ENCODE data around the gene VTI1A.

VTI1A gene

GRCh38 chr10:112548535-112549276, 101.7 kb downstream of the VTI1A start:
- no peak for DNase-seq

GRCh38 chr10:112552593-112553110, 105.6 kb downstream of the VTI1A start:
- DNase-seq = no peak

GRCh38 chr10:112553315-112553714, 106.3 kb downstream of the VTI1A start:
- no peak for DNase-seq

DNA sequence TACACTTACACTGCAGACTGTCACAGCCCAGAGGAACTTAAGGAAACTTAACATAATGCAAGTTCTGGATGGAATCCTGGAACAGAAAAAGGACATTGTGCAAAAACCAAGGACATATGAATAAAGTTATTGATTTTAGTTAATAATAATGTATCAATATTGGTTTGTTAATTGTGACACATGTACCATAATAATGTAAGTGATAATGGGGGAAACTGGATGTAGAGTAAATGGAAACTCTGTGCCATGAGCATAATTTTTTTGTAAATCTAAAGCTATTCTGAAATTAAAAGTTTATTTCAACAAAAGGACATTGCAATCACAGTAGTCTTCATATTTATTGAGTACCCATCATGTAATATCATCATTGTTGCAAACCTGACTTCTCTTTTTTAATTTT, 107.2 kb downstream of the VTI1A start:
- no peak for DNase-seq

- DNase-seq = no peak
These were observed 110.2 kb downstream of the VTI1A start for GRCh38 chr10:112557197-112557596.

DNA sequence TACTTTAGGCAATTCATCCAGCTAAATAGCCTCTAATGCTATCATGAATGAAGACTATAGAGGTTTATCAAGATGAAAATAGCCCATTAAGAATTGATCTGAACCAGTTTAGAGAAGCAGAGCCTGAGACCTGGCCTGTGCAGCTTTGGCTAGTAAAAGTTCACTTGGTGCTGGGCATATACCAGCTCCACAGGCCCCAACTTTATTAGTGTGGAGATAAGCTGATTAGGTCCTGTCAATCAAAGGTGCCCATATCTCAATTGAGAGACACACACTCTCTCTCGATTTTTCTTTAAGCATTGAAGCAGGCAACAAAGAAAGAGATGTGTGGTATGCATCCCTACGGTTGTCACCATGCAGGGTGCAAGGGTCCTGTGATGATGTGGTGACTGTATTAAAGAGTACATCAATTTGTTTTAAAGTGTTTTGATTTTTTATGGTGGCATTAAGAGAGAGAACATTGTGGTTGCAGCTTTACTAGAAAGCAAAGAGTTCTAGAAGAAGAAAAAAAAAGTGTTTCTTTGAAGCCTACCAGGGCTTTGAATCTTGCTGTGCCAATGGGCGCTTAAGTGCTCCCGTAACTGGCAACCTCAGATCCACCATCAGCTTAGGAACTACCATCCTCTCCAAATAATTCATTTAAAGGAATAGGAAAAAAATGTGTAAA, 111.6 kb downstream of the VTI1A start:
- no peak for DNase-seq

GRCh38 chr10:112559349-112559748, 112.3 kb downstream of the VTI1A start:
- no peak for DNase-seq

- DNase-seq = no peak
These were observed 115.1 kb downstream of the VTI1A start for GRCh38 chr10:112562122-112562521.

GRCh38 chr10:112562809-112563663, 116.0 kb downstream of the VTI1A start:
- peak; percentile 6 to 75 for DNase-seq

DNA sequence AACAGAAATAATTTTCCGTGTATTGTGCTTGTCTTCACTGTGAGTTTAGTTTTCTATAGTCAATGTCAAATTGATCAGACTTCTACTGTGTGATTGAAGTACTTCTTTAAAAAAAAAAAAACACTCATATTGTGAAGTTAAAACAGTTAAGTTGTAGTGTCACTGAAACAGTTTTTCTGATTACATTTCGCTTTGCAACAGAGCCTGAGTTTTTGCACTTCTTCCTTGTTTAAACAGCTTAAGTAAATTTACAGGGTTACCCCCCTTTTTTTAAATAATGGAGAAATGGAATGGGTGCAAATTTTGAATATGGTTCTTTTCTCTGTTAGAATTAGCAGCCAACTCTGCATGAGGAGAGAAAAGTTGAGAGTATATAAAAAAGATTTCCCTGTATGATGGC, 117.3 kb downstream of the VTI1A start:
- no peak for DNase-seq

GRCh38 chr10:112565434-112566053, 118.5 kb downstream of the VTI1A start:
- DNase-seq = peak; percentile 64 to 69

DNA sequence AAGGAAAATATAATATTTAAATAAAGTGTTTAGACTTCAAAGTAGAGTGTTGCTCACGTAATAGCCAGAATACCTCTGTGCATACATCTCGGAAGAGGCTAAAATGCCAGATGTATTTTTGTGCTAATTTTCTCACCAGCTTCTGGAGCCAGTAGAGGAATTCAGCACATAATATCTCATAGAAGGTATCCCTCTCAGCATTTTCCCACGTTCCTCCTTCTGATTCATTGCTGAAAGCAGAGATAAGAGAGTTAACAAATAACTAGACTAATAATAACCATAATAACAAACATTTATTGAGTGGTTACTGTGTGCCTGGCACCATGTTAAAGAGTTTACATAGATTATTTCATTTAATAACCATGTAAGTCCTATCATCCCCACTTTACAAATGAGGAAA, 123.6 kb downstream of the VTI1A start:
- no peak for DNase-seq

DNA sequence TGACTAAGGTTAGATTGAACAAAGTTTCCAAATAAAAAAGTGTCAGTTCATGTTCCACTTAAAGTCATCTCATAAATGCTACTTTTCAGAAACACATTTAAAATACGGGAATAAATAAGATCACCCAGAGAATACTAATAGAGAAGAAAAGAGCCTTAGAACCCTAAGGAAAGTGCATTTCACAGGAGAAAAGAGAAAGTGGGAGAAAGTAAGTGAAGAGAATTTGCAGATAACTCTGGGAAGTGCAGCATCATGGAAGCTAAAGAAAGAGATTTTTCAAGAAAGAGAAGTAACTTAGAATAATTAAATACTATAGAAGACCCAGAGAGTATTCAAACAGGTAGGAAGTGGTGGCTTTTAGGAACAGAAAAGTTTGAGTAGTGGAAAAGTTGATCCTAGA, 132.6 kb downstream of the VTI1A start:
- no peak for DNase-seq

DNA sequence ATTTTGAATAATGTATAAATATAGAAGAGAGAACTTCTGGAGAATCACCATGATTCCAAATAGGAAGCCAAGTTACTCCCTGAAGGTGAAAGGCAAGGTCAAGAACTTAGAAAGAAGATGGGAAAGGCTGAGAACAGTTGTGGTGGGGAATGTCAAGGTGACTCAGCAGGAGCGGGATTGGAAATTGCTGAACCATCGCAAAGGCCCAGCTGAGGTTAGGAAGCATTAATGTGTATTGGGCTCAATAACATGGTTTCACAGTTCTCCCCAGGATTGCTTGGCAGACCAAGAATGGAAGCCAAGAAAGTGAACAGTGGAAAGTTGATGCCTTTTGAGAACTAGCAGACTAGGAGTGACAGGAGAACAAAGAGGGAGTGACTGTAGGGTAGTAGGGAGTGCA, 133.3 kb downstream of the VTI1A start:
- DNase-seq = no peak

- no peak for DNase-seq
These were observed 134.9 kb downstream of the VTI1A start for GRCh38 chr10:112581921-112582320.

- peak; percentile 21 to 25 for DNase-seq
These were observed 136.4 kb downstream of the VTI1A start for GRCh38 chr10:112583236-112583939.

DNA sequence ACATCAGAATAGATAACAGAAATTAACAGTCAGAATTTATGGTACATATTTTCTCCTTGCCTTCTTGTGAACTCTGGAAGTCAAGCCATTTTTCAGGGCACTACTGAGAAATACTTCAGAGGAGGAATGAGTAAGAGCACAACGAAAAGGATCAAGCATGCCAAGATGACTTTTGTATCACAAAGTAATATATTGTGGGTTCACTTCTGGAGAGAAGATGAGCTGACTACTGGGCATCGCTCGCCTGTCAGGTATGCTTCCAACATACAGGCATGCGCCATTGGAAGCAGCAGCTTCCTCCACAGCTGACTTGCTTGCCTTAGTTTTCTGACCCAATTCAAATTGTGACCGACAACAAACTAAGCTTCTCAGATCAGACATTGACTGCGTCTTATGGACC, 137.3 kb downstream of the VTI1A start:
- no peak for DNase-seq

- DNase-seq = peak in 1 of 2 experiments; percentile 3
These were observed 138.1 kb downstream of the VTI1A start for GRCh38 chr10:112585126-112585525.

DNA sequence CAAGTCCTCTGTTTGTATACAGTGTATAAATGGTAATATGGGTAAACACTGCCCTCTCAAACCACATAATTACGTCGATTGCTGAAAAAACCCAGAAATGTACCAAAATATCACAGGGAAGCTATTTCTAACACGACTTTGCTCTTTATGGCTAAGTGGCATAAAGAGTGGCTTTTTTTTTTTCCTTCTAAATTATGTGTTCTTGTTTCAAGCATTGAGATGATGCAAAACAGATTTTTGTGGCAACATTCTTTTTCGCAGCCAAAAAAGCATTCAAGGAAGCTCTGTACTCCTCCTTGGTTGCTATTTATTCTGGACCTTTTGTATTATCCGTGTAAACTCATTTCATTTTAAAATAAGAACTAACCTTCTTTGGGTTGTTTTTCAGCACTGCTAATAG, 138.9 kb downstream of the VTI1A start:
- no peak for DNase-seq

- DNase-seq = no peak
These were observed 140.7 kb downstream of the VTI1A start for GRCh38 chr10:112587729-112588128.

- no peak for DNase-seq
These were observed 141.4 kb downstream of the VTI1A start for GRCh38 chr10:112588225-112588990.

Measured in NCI-H2081 (cell line).